Psoas muscle (tissue), 8 donors: ENCODE results near the gene ARFGAP1. TPM values are rescaled to one million over a fixed set of nuclear protein-coding genes. Genes with fewer than 3 reads are reported as not detected.

ENCODE experiments used
- ATAC-seq, 4 donors: fragments of 200-7000 bp; cut with Tn5 transposase; one replicate each; pipeline ENCODE4 v1.9.1; 2020; ENCODE audit warnings: moderate library complexity in 3 of 4, mild to moderate bottlenecking in 2 of 4
- DNase-seq, 2 donors: peaks; one replicate each; pipeline ENCODE4 v3.0.0-alpha.2; 2020
- H3K27ac ChIP-seq: fragments of 200-600 bp; one replicate; pipeline ENCODE4 v1.8.0; 2022
- H3K27me3 ChIP-seq, 3 donors: fragments of 200-600 bp in 1 of 3; one replicate each; pipeline versions ENCODE4 v1.6.1 to v1.8.0; 2013 to 2022; ENCODE audit warnings: low read length in 2 of 3, mild to moderate bottlenecking in 2 of 3, moderate library complexity in 1 of 3; ENCODE audit not compliant: insufficient read depth in 3 of 3
- H3K36me3 ChIP-seq, 2 donors: fragments of 200-600 bp in 1 of 2; one replicate each; pipeline versions ENCODE4 v1.6.1 to v1.8.0; 2013 to 2022; ENCODE audit warnings: low read depth in 1 of 2, mild to moderate bottlenecking in 1 of 2, moderate library complexity in 1 of 2; ENCODE audit not compliant: insufficient read depth in 1 of 2
- H3K4me1 ChIP-seq: fragments of 200-600 bp; one replicate; pipeline ENCODE4 v1.8.0; 2022
- H3K4me3 ChIP-seq: fragments of 200-600 bp; one replicate; pipeline ENCODE4 v1.8.0; 2022; ENCODE audit warnings: mild to moderate bottlenecking
- H3K9me3 ChIP-seq: fragments of 200-600 bp; one replicate; pipeline ENCODE4 v1.8.0; 2022
- WGBS, 3 donors: extraction: QIAGEN DNeasy Blood & Tissue Kit; methylation state at CpG; one replicate each; pipeline versions ENCODE4 v1.1.6 to v1.1.7; 2013; 5-methylcytosine and 5-hydroxymethylcytosine counted together
- intact Hi-C, 2 donors: fragments of 100-400 bp; cut with DNase I; formaldehyde crosslinking; loops; one replicate each; pipeline versions ENCODE4 v1.11.0 to v1.14.2; 2022
- polyA plus RNA-seq, 3 donors: library from polyadenylated mRNA; stranded (reverse); fragments of 200-250 nt; gene quantifications; one replicate each; pipeline ENCODE4 v1.2.3, GENCODE V29; 2013
- total RNA-seq, 4 donors: library from RNA; stranded (reverse); fragmentation: NEBNext Ultra II Directional in 2 of 4; extraction: Animal tissue kit (Norgen Biotek cat#: 25700) in 2 of 4; gene quantifications; one replicate each; pipeline versions ENCODE4 v1.2.1 to v1.2.4, GENCODE V29; 2021 to 2023
- TF ChIP-seq, protein P1 (sequence below): fragments of 200-600 bp; IDR thresholded peaks from one replicate; pipeline ENCODE4 v1.8.0; 2022; ENCODE audit warnings: antibody characterized with exemption
- donor health status: healthy with polysubstance abuse.
- donor health status: DM: no; HTN: no; CAD: no; lungs with moderate emphysema.
- donor health status: Bipolar disorder and iron deficiency.
- donor health status: healthy.
- donor health status: DM: yes; HTN: yes; CAD: no.
- donor health status: DM: no; HTN: no; CAD: no.
- donor health status: DM: no; HTN: no; CAD: no.
- donor health status: DM: yes; HTN: yes; CAD: no.

The ARFGAP1 gene
- total and polyA plus RNA-seq, 7 donors = 19.9 to 42.2 (median 26.8) TPM

DNA sequence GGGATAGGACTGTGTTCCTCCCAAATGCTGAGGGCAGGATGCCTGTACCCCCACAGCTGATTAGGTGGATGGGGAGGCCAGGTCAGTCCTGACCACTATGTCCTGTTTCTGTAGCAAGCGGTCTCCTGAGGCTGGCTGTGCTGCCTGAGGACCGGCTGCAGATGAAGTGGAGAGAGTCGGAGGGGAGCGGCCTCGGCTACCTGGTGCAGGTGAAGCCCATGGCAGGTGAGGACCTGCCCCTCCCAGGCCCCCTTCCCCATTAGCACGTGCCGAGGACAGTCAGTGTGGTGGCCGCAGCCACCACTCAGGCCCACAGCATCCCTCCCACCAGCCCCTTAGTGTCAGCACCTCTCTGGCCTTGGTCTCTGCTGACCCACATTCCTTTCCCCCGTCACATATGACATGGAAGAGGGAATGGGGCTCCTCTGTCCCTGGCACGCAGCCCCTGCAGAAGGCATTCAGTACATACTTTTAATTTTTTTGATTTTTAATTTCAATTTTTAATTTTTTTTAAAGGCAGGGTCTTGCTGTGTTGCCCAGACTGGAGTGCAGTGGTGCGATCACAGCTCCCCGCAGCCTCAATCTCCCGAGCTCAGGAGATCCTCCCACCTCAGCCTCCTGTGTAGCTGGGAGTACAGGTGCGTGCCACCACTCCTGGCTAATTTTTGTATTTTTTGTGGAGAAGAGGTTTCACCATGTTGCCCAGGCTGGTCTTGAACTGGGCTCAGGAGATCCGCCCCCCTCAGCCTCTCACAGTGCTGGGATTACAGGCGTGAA lies 25.4 kb downstream of the ARFGAP1 start:
- Histone ChIP-seq H3K27ac (no peak overlapping the region), H3K4me1 (no peaks in the 10 kb centered on the region), H3K36me3 (no peaks in the 10 kb centered on the region), H3K27me3 (peaks cover 0 to 72% (median 24%) of the 10 kb centered on the region in 3 donors), H3K9me3 (peaks cover 18% of the 10 kb centered on the region), H3K4me3 (no peak overlapping the region)
- no peak for ATAC-seq
- TF ChIP-seq, protein P1, sequence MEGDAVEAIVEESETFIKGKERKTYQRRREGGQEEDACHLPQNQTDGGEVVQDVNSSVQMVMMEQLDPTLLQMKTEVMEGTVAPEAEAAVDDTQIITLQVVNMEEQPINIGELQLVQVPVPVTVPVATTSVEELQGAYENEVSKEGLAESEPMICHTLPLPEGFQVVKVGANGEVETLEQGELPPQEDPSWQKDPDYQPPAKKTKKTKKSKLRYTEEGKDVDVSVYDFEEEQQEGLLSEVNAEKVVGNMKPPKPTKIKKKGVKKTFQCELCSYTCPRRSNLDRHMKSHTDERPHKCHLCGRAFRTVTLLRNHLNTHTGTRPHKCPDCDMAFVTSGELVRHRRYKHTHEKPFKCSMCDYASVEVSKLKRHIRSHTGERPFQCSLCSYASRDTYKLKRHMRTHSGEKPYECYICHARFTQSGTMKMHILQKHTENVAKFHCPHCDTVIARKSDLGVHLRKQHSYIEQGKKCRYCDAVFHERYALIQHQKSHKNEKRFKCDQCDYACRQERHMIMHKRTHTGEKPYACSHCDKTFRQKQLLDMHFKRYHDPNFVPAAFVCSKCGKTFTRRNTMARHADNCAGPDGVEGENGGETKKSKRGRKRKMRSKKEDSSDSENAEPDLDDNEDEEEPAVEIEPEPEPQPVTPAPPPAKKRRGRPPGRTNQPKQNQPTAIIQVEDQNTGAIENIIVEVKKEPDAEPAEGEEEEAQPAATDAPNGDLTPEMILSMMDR = no peak
- intact Hi-C loops = no loop called here
- 78 to 85% (median 79%) methylated on average over 13 to 16 of the region's 16 CpGs for WGBS, 3 donors
- no peak for DNase-seq

DNA sequence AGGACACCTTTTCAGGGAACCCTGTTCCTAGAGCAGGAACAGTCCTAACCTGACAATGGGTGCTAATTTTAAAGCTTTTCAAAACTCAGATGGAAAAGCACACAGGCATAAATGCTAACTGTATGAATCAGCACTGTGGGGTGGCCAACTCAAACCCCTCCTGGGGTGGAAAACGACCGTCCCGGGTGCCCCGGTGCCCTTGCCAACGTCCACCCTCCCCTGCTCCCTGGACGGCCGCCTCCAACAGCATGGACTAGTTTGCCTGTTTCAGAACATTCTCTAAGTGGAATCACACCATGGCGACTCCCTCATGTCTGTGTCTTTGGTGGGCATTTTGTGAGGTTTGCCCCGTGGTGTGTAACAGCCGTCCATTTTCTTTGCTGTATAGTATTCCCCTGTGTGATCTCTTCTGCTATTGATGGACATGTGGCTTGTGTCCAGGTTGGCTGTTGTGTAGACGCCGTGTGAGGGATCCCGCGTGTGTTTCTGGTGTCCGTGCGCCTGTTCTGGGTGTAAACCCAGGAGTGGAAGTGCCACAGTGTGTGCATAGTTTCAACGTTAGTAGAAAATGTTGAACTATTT lies 26.2 kb downstream of the ARFGAP1 start:
- Histone ChIP-seq H3K36me3 (no peaks in the 10 kb centered on the region), H3K4me3 (no peak overlapping the region), H3K27me3 (peaks cover 0 to 64% (median 23%) of the 10 kb centered on the region in 3 donors), H3K4me1 (no peaks in the 10 kb centered on the region), H3K27ac (no peak overlapping the region), H3K9me3 (peaks cover 18% of the 10 kb centered on the region)
- no peak for DNase-seq
- 79 to 84% (median 79%) methylated on average over 17 of the region's 17 CpGs for WGBS, 3 donors
- ATAC-seq = no peak
- TF ChIP-seq, protein P1 = no peak
- intact Hi-C loops = no loop called here

DNA sequence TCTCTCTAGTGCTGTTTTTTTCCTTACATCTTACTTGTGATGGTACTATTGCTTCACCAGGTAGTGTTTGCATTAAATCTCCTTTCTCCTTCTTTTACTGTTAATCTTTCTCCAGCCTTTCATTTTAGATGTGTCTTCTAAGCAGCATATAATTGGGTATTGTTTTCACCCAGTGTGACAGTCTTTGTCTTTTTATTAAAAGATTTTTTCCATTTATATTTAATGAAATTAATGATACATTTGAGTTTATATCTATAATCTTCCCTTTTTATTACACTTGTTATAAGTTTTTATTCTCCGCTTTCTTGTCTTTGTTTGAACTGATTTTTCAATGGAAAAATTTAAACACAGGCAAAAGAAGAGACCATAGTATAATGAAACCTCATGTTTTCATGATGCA lies 29.1 kb downstream of the ARFGAP1 start:
- H3K27me3 ChIP-seq = peaks cover 0 to 53% (median 18%) of the 10 kb centered on the region in 3 donors
- H3K36me3 ChIP-seq = no peaks in the 10 kb centered on the region
- 97 to 100% (median 97%) methylated on average over 1 of the region's 1 CpG for WGBS, 3 donors
- no peak for DNase-seq
- H3K9me3 ChIP-seq = peaks cover 18% of the 10 kb centered on the region
- intact Hi-C loops = no loop called here
- no peaks in the 10 kb centered on the region for H3K4me1 ChIP-seq
- H3K27ac ChIP-seq = no peak overlapping the region
- H3K4me3 ChIP-seq = no peak overlapping the region
- ATAC-seq = no peak
- TF ChIP-seq, protein P1 = no peak

DNA sequence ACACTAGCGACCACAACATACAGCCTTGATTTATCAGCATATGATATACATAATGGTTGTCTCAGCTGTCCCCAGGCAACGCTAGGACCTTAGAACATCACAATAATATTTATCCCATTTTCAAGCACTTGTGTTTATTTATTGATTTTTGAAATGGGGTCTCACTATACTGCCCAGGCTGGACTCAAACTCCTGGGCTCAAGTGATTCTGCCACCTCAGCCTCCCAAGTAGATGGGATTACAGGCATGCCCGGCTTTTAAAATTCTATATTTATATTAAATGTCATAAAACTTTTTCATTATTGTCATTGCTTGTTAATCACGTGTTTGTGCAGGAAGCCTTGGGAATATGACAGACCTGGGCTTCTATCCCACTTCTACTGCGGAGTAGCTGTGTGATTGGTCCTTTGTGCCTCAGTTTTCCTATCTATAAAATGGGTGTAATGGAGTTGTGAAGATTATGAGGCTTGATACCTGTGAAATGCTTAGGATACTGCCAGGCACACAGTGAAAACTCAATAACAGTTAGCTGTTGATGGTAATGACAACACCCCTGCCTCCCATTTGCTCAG lies 30.6 kb downstream of the ARFGAP1 start:
- no peak for ATAC-seq
- no peak for DNase-seq
- WGBS, 3 donors = 51 to 60% (median 57%) methylated on average over 5 of the region's 5 CpGs
- Histone ChIP-seq H3K9me3 (peaks cover 18% of the 10 kb centered on the region), H3K27me3 (peaks cover 0 to 57% (median 9%) of the 10 kb centered on the region in 3 donors), H3K36me3 (no peaks in the 10 kb centered on the region), H3K27ac (no peak overlapping the region), H3K4me1 (no peaks in the 10 kb centered on the region), H3K4me3 (no peak overlapping the region)
- intact Hi-C loops = no loop called here
- TF ChIP-seq, protein P1 = no peak
